GM23338 (cell line): ENCODE results near the gene KSR2. TPM values are rescaled to one million over a fixed set of nuclear protein-coding genes. Genes with fewer than 3 reads are reported as not detected.

Source experiments
- ATAC-seq: fragments of 200-7000 bp; cut with Tn5 transposase; 3 replicates; pipeline ENCODE4 v1.9.1; 2020
- DNase-seq: peaks from one replicate; pipeline ENCODE4 v3.0.0-alpha.2; 2015; ENCODE audit warnings: low spot score
- H2AFZ ChIP-seq: fragments of 200-600 bp; sonication (generic); 2 replicates; pipeline ENCODE4 v1.8.0; 2016; ENCODE audit warnings: antibody characterized with exemption, mild to moderate bottlenecking, moderate library complexity
- H3F3A ChIP-seq: fragments of 200-600 bp; sonication (generic); replicated peaks from 2 replicates; pipeline ENCODE4 v1.8.0; 2017; ENCODE audit warnings: antibody characterized with exemption, mixed run types, low read depth
- H3K27ac ChIP-seq: fragments of 200-600 bp; sonication (generic); 2 replicates; pipeline ENCODE4 v1.6.1; 2016; ENCODE audit warnings: low read depth
- H3K27me3 ChIP-seq: fragments of 200-600 bp; sonication (generic); 2 replicates; pipeline ENCODE4 v1.8.0; 2016; ENCODE audit warnings: mild to moderate bottlenecking, mixed run types, moderate library complexity; ENCODE audit not compliant: insufficient read depth
- H3K36me3 ChIP-seq: fragments of 200-600 bp; sonication (generic); 2 replicates; pipeline ENCODE4 v1.8.0; 2016; ENCODE audit warnings: mild to moderate bottlenecking; ENCODE audit not compliant: insufficient read depth
- H3K4me1 ChIP-seq: fragments of 200-600 bp; sonication (generic); 2 replicates; pipeline ENCODE4 v1.8.0; 2016; ENCODE audit warnings: mild to moderate bottlenecking, moderate library complexity; ENCODE audit not compliant: insufficient read depth
- H3K4me2 ChIP-seq: fragments of 200-600 bp; sonication (generic); 2 replicates; pipeline ENCODE4 v1.7.1; 2017; ENCODE audit warnings: mixed run types
- H3K4me3 ChIP-seq: fragments of 200-600 bp; sonication (generic); 2 replicates; pipeline ENCODE4 v1.6.1; 2016; ENCODE audit warnings: mixed run types
- H3K79me2 ChIP-seq: fragments of 200-600 bp; sonication (generic); replicated peaks from 2 replicates; pipeline ENCODE4 v1.8.0; 2017; ENCODE audit warnings: mild to moderate bottlenecking; ENCODE audit not compliant: insufficient read depth
- H3K9me2 ChIP-seq: fragments of 200-600 bp; sonication (generic); 2 replicates; pipeline ENCODE4 v1.8.0; 2017; ENCODE audit not compliant: insufficient read depth
- H4K20me1 ChIP-seq: fragments of 200-600 bp; sonication (generic); replicated peaks from 2 replicates; pipeline ENCODE4 v1.8.0; 2017; ENCODE audit warnings: mild to moderate bottlenecking; ENCODE audit not compliant: insufficient read depth
- H3K27ac Mint-ChIP-seq: 2 replicates; pipeline ENCODE4 v1.8.0; 2020; ENCODE audit warnings: inconsistent platforms, mild to moderate bottlenecking, moderate library complexity, mixed read lengths
- H3K27me3 Mint-ChIP-seq: 3 replicates; pipeline ENCODE4 v1.8.0; 2022; ENCODE audit warnings: low read depth, mild to moderate bottlenecking, moderate library complexity, mixed read lengths, inconsistent platforms; ENCODE audit not compliant: insufficient read depth, poor library complexity
- H3K36me3 Mint-ChIP-seq: 3 replicates; pipeline ENCODE4 v1.8.0; 2021; ENCODE audit warnings: low read depth, mild to moderate bottlenecking, inconsistent platforms, moderate library complexity, mixed read lengths
- H3K4me1 Mint-ChIP-seq: 3 replicates; pipeline ENCODE4 v1.8.0; 2020; ENCODE audit warnings: mild to moderate bottlenecking, inconsistent platforms, mixed read lengths
- H3K4me3 Mint-ChIP-seq: 3 replicates; pipeline ENCODE4 v1.8.0; 2021; ENCODE audit warnings: moderate library complexity, mild to moderate bottlenecking, inconsistent platforms, mixed read lengths
- H3K9me3 Mint-ChIP-seq: 3 replicates; pipeline ENCODE4 v1.8.0; 2020; ENCODE audit warnings: moderate library complexity, mild to moderate bottlenecking, inconsistent platforms, mixed read lengths
- ETS1 ChIP-seq: IDR thresholded peaks from 2 replicates; pipeline ENCODE4 v1.6.1; 2016; ENCODE audit warnings: antibody characterized with exemption
- EZH2 ChIP-seq: fragments of 200-600 bp; sonication (generic); IDR thresholded peaks from one replicate; pipeline ENCODE4 v1.8.0; 2017; ENCODE audit warnings: antibody characterized with exemption, mild to moderate bottlenecking, low read depth; ENCODE audit not compliant: unreplicated experiment
- JUNB ChIP-seq: IDR thresholded peaks from one replicate; pipeline ENCODE4 v1.6.1; 2016; ENCODE audit warnings: antibody characterized with exemption; ENCODE audit not compliant: unreplicated experiment
- NANOG ChIP-seq: IDR thresholded peaks from 2 replicates; pipeline ENCODE4 v1.6.1; 2016; ENCODE audit warnings: antibody characterized with exemption, borderline replicate concordance
- REST ChIP-seq: IDR thresholded peaks from one replicate; pipeline ENCODE4 v1.6.1; 2018; ENCODE audit warnings: antibody characterized with exemption; ENCODE audit not compliant: unreplicated experiment
- STAT1 ChIP-seq: IDR thresholded peaks from one replicate; pipeline ENCODE4 v1.6.1; 2016; ENCODE audit warnings: antibody characterized with exemption; ENCODE audit not compliant: unreplicated experiment
- ZNF114 ChIP-seq: fragments of 250-450 bp; sonication (Bioruptor Pico); IDR thresholded peaks from 2 replicates; pipeline ENCODE4 v1.5.0; 2020; ENCODE audit warnings: mild to moderate bottlenecking, moderate library complexity
- ZNF462 ChIP-seq: fragments of 250-450 bp; sonication (Bioruptor Pico); IDR thresholded peaks from 2 replicates; pipeline ENCODE4 v1.5.0; 2020; ENCODE audit warnings: mild to moderate bottlenecking, moderate library complexity
- polyA plus RNA-seq: library from polyadenylated mRNA; unstranded; fragments of >200 nt; fragmentation: Nextera tagmentation; extraction: Ambion mirVana; gene quantifications from 2 replicates; pipeline ENCODE4 v1.2.1, GENCODE V29; 2016
- total RNA-seq: library from RNA; depleted of rRNA; stranded (reverse); fragments of >200 nt; shearing (Covaris generic); gene quantifications from 2 replicates; pipeline ENCODE4 v1.2.3, GENCODE V29; 2014

KSR2 gene
- total and polyA plus RNA-seq, 2 experiments from 2014 or later = 1.1 to 2.7 TPM

GRCh38 chr12:117914686-117915085 is 54.1 kb downstream of the KSR2 start:
- no peaks in the 10 kb centered on the region; the same call in 1 of the 3 replicates for H3K9me3 Mint-ChIP-seq
- TF ChIP-seq STAT1 (no peak), EZH2 (no peak), NANOG (no peak), ZNF462 (CRISPR knock-in tag) (no peak), ETS1 (no peak), JUNB (no peak), ZNF114 (CRISPR knock-in tag) (no peak), REST (no peak)
- Histone ChIP-seq H3K4me3 (no peak overlapping the region), H3K27me3 (no peaks in the 10 kb centered on the region), H3K36me3 (no peaks in the 10 kb centered on the region), H3K4me1 (no peaks in the 10 kb centered on the region), H3F3A (no peaks in the 10 kb centered on the region), H3K27ac (no peak overlapping the region), H3K9me2 (peaks cover 6% of the 10 kb centered on the region; the same call in 1 of the 2 replicates), H3K4me2 (no peak overlapping the region), H3K79me2 (no peaks in the 10 kb centered on the region), H4K20me1 (no peaks in the 10 kb centered on the region), H2AFZ (no peak overlapping the region)
- DNase-seq (no peak), ATAC-seq (no peak)
- no peaks in the 10 kb centered on the region for H3K27me3 Mint-ChIP-seq
- no peak overlapping the region for H3K4me3 Mint-ChIP-seq
- H3K36me3 Mint-ChIP-seq = no peaks in the 10 kb centered on the region
- H3K27ac Mint-ChIP-seq = no peak overlapping the region
- no peaks in the 10 kb centered on the region for H3K4me1 Mint-ChIP-seq
